Medulla oblongata (tissue), 1 donor: ENCODE measurements around the gene RASAL1.

Experiments used
- DNase-seq: peaks from one replicate; pipeline ENCODE4 v3.0.0-alpha.2; 2015; ENCODE audit errors: extremely low spot score

RASAL1 gene

DNA sequence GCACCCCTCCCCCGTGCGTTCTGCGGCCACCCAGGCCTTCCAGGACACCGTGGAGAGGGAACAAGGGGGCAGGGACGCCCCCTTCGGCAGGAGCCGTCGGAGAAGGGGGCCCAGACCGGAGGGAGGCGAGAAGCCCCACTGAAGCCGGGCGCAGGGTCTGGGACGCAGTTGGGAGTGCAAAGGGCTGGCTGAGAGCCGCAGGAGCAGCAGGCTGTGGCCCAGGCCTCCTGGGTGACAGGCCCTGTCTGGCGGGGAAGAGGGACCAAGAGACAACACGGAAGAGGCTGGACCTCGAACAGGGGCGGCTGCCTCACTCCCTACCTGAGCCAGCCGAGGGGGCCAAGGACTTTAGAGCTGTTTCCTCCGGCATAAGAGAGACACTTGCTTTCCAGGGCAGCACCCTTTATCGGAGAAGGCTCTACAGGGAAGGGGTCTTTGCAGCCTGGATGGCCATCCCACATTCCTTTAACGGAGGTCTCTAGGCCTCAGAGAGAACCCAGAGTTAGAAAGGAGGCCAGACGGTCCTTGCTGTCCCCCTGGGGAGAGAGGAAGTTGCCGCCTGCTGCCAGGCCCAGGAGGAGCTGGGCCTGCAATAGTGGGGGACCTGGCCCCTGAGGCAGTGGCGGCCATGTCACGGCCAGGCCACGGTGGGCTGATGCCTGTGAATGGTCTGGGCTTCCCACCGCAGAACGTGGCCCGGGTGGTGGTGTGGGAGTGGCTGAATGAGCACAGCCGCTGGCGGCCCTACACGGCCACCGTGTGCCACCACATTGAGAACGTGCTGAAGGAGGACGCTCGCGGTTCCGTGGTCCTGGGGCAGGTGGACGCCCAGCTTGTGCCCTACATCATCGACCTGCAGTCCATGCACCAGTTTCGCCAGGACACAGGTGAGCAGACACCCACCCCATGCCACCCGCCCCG is 77.7 kb downstream of the RASAL1 start:
- no peak for DNase-seq

DNA sequence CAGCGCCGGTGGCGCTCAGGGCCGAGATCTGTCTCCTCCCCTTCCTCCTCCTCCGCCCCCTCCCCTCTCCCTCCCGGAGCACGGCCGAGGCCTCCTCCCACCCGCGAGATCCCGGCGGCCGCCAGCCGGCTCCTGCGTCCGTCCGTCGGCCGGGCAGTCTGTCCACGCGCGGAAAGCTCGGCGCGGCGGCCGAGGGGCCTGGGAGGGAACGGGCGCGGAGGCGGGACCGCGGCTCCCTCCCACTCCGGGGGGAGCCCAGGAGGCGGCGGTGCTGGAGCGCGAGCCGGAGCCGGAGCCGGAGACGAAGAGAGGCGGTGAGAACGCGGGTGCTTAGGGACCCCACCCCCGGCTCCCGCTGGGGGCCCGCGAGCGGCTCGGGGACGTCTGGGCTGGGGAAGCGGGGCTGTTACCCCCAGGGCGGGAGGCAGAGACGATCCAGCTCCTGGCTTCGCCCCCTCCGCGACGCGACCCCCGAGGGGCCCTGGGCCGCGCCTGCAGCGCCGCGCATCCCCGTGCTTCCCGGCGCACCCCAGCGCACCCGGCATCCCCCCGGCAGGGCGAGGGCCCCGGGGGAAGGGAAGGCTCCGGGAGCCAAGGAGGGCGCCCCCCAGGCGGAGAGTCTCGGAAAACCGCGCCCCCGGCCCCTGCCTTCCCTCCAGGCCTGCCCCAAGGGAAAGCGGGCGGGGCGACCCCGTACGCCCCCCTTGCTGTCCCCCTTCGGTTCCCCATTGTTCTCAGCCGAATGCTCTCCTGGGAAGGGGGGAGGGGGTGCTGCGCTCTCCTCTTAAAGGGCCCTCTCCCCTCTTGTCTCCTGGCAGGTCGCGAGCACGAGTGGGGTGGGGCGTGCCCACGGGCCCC is 78.7 kb downstream of the RASAL1 start, which contains the start of gene DTX1:
DTX1 (plus strand) TSS at position 100 of the 858 bp plus-strand sequence. CDS start 1,463 bp downstream, outside the sequence.
- no peak for DNase-seq

DNA sequence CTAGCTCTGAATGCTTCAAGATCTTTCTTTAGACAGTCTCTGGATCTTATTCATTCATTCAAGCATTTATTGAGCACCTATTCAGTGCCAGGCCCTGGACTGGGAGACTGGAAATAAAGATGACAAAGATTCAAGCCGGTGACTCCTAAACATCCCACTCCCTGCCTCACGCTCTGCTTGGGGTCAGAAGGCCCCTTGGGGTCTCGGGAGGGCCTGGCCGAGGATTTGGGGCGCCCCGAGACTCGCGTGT is 79.3 kb downstream of the RASAL1 start:
- DNase-seq = no peak

DNA sequence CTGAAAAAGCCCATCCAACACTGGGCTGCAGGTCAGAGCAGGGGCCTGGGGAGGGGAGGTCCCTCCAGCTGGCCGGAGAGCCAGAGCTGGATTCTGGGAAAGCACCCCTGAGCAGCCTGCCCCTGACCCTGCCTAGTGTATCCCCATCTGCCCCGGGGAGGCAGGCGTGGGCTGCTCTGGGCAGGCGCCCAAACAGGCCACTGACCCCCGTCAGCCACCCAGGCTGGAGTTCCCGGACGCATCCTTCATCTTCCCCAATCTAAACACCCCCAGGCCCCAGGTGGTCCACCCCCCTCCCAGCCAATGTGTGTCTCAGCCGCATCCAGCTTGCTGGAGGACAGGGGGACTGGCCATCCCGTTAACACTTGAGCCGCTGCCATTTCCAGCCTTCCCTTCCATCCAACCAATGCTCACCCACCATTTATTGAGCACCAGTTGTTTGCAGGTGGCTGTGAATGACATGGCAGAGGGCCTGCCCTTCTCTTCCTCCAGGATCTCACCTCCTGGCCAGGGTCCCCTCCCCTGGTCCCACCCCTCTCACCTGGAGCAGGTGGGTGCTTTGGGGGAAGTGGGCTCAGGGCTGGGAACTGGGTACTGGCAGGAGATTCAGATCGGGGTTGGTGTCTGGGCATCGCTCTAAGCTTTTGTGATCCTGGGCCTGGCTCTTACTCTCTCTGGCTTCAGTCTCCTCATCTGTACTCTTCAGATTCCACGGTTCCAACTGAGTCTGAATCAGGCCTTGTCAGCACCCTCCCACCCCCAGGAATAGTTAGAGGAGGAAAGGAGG is 79.8 kb downstream of the RASAL1 start:
- no peak for DNase-seq

DNA sequence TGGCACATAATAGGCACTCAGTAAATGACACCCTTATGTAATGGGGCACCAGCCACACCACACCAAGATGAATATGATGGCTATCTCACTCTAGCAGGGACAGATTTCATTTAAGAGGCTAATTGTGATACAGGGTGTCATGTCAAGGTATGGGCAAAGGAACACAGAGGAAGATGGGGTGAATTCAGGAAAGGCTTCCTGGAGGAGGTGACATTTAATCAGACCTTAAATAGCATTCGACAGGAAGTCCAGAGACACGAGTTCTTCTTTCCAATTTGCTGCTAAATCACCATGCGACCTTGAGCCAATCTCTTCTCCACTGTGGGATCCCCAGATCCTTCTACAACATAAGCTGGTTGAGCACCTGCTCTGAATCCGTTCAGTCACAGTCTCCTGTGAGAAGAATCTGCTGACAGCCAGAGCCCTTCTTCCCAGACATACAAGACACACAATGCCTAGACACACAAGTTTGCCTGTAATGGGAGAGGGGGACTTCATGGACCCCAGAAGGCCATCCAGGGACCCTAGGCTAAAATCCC is 80.5 kb downstream of the RASAL1 start:
- DNase-seq = no peak

DNA sequence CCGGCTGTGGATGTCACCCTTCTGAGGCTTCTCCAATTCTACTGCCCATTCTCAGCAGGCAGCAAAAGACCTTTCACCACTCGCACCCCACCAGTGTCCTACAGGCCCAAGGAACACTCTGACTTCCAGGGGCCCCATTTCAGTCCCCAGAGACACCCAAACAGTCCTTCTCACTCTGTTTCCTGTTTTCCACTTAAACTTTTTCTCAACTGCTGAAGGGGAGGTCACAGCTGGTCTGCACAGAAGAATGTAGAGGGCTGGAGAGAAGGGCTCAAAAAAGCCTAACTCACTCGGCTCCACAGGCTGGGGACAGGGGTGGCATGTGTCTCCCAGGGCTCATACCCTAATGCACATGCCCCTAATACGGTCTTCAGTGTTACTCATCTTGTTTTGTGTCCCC is 83.2 kb downstream of the RASAL1 start:
- no peak for DNase-seq

DNA sequence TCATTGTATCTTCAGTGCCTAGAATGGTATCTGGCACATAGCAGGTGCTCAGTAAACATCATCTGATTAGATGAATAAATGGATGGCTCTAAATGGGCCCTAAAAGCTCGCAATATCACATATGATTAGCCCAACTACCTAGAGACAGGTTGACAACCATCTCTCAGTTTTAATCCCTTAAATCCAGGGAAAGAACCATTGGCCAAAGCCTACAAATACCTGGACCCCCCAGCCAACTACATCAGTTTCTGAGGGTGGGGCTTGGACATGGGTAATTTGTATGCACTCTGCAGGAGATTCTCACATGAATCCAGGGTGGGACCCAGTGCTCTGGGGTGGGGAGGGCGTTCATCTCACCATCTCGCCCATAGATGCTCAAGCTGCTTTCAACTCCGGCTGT is 83.8 kb downstream of the RASAL1 start:
- no peak for DNase-seq

DNA sequence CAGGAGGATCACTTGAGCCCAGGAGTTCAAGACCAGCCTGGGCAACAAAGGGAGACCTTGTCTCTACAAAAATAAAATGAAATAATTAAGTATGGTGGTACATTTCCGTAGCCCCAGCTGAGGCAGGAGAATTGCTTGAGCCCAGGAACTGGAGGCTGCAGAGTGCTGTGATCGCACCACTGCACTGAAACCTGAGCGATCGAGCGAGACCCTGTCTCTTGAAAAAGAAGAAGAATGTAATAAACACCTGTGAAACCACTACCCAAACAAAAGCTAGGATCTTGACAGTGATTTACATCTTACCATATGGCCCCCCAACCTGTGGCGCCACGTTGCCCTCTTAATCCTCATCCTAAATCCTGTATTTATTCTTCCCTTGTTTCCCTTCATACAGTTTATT is 84.8 kb downstream of the RASAL1 start:
- no peak for DNase-seq

DNA sequence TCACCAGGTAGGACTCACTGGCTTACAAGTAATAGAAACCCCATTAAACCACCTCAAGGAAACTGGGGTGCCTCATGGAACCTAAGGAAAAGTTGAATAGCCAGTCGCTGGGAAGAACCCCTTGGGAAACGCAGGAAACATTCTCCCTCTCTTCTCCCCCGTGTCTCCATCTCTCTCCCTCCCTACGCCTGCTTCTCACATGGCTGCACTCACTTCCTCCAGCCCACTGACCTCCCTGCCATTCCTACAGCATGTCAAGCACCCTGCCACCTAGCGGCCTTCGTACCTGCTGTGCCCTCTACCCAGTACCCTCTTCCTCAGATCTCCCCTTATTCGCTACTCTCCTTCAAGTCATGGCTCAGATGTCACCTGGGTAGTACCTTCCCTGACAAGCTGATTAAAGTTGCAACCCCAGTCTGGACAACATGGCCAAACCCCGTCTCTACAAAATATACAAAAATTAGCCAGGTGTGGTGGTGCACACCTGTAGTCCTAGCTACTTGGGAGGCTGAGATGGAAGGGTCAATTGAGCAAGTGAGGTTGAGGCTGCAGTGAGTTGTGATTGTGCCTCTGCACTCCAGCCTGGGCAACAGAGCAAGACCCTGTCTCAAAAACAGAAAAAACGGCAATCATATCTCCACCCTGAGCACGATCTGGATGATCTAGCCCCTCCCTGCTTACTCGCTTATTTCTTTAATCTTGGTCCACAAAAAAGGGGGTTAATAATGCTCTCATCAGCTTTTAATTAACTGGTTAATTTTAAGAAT is 85.4 kb downstream of the RASAL1 start:
- DNase-seq = no peak
